NAMALWA (cell line): ENCODE results near the gene TAF3.
A peak's percentile ranks its signal among the peaks of the same experiment; 100 is the strongest.

ENCODE experiments used
- DNase-seq: peaks from one replicate; pipeline ENCODE4 v3.0.0-alpha.2; 2015; ENCODE audit warnings: low spot score

The TAF3 gene

GRCh38 chr10:8047452-8048280 is 229.4 kb downstream of the TAF3 start:
- DNase-seq, result no peak

- DNase-seq, result no peak
Observed at GRCh38 chr10:8048281-8049008, 230.1 kb downstream of the TAF3 start.

- DNase-seq, result no peak
Observed at GRCh38 chr10:8049045-8049864, 230.9 kb downstream of the TAF3 start.

- DNase-seq, result no peak
Observed at GRCh38 chr10:8049865-8050555, 231.7 kb downstream of the TAF3 start.

GRCh38 chr10:8050556-8051108 is 232.3 kb downstream of the TAF3 start:
- DNase-seq, result no peak

- DNase-seq, result no peak
Observed at GRCh38 chr10:8051109-8051821, 233.0 kb downstream of the TAF3 start.

- no peak for DNase-seq
Observed at GRCh38 chr10:8051851-8052257, 233.5 kb downstream of the TAF3 start.

- DNase-seq, result no peak
Observed at GRCh38 chr10:8052341-8052955, 234.1 kb downstream of the TAF3 start.

GRCh38 chr10:8052956-8053445 is 234.7 kb downstream of the TAF3 start:
- no peak for DNase-seq

- peak; percentile 88 for DNase-seq
Observed at GRCh38 chr10:8053446-8054243, 235.3 kb downstream of the TAF3 start.

GRCh38 chr10:8054244-8054493 is 235.9 kb downstream of the TAF3 start:
- no peak for DNase-seq

GRCh38 chr10:8054494-8055407 is 236.4 kb downstream of the TAF3 start, which contains the start of gene GATA3:
Gene GATA3, plus strand, starts transcription at chr10:8054688. Its CDS starts 968 bp downstream, at chr10:8055656.
- DNase-seq, result no peak

- DNase-seq, result no peak
Observed at GRCh38 chr10:8055420-8056349, 237.4 kb downstream of the TAF3 start.

GRCh38 chr10:8056378-8056777 is 238.1 kb downstream of the TAF3 start:
- no peak for DNase-seq

- DNase-seq, result no peak
Observed at GRCh38 chr10:8056871-8057331, 238.6 kb downstream of the TAF3 start.

GRCh38 chr10:8057636-8058273 is 239.4 kb downstream of the TAF3 start:
- no peak for DNase-seq
